22Rv1 (cell line): Measurements from ENCODE around the gene MT4.

Experiments
- ZFX ChIP-seq: fragments of 450-650 bp; IDR thresholded peaks from 2 replicates; pipeline ENCODE4 v1.6.1; 2017; ENCODE audit warnings: antibody characterized with exemption, borderline replicate concordance
- TF ChIP-seq, protein P1 (sequence below): fragments of 450-650 bp; IDR thresholded peaks from 2 replicates; pipeline ENCODE4 v1.5.1; 2017; ENCODE audit warnings: mild to moderate bottlenecking

DNA sequence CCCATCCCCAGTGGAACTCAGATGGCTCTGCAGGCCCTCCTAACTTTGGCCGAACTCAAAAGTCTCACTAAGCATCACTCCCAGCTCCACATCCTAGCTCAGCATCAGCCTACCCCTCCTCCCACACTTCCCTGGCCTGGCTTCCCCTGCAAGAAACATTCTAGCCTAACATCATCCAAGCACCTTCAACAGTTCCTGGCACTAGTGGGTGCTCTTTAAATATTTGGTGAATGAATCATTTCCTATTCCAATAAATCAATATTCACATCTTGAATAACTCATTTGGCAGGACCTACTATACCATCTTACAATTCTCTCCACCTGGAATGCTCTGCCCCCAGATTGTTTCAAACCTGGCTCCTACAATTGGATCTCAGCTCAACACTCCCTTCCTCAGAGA lies 34.0 kb upstream of the MT4 start:
- TF ChIP-seq, protein P1, sequence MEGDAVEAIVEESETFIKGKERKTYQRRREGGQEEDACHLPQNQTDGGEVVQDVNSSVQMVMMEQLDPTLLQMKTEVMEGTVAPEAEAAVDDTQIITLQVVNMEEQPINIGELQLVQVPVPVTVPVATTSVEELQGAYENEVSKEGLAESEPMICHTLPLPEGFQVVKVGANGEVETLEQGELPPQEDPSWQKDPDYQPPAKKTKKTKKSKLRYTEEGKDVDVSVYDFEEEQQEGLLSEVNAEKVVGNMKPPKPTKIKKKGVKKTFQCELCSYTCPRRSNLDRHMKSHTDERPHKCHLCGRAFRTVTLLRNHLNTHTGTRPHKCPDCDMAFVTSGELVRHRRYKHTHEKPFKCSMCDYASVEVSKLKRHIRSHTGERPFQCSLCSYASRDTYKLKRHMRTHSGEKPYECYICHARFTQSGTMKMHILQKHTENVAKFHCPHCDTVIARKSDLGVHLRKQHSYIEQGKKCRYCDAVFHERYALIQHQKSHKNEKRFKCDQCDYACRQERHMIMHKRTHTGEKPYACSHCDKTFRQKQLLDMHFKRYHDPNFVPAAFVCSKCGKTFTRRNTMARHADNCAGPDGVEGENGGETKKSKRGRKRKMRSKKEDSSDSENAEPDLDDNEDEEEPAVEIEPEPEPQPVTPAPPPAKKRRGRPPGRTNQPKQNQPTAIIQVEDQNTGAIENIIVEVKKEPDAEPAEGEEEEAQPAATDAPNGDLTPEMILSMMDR = no peak
- no peak for TF ChIP-seq ZFX
